Measurements from ENCODE around the gene ATG9B. TPM values are rescaled to one million over a fixed set of nuclear protein-coding genes. Genes with fewer than 3 reads are reported as not detected.

The ATG9B gene
- total and polyA plus RNA-seq, 9 of the 15 experiments (the other 6 are each of a cell fraction or from before 2014, with no cell fraction given), result 0.29 to 8.0 (median 2.1) TPM

GRCh38 chr7:151028131-151028947 lies 4.0 kb upstream of the ATG9B start, which contains the start of gene ABCB8 (continued):
- no peak for TF ChIP-seq MBD1 (CRISPR knock-in tag; IDR thresholded peaks at IDR 0.05)
- peak; percentile 62 for TF ChIP-seq NCOR1 (IDR thresholded peaks at IDR 0.05)
- TF ChIP-seq NR1H2 (CRISPR knock-in tag; IDR thresholded peaks at IDR 0.05), result no peak
- TF ChIP-seq, protein P1, sequence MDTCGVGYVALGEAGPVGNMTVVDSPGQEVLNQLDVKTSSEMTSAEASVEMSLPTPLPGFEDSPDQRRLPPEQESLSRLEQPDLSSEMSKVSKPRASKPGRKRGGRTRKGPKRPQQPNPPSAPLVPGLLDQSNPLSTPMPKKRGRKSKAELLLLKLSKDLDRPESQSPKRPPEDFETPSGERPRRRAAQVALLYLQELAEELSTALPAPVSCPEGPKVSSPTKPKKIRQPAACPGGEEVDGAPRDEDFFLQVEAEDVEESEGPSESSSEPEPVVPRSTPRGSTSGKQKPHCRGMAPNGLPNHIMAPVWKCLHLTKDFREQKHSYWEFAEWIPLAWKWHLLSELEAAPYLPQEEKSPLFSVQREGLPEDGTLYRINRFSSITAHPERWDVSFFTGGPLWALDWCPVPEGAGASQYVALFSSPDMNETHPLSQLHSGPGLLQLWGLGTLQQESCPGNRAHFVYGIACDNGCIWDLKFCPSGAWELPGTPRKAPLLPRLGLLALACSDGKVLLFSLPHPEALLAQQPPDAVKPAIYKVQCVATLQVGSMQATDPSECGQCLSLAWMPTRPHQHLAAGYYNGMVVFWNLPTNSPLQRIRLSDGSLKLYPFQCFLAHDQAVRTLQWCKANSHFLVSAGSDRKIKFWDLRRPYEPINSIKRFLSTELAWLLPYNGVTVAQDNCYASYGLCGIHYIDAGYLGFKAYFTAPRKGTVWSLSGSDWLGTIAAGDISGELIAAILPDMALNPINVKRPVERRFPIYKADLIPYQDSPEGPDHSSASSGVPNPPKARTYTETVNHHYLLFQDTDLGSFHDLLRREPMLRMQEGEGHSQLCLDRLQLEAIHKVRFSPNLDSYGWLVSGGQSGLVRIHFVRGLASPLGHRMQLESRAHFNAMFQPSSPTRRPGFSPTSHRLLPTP (IDR thresholded peaks at IDR 0.05; ENCODE audit: borderline replicate concordance, extremely low read depth, insufficient read length), result no peak
- TF ChIP-seq, protein P2, sequence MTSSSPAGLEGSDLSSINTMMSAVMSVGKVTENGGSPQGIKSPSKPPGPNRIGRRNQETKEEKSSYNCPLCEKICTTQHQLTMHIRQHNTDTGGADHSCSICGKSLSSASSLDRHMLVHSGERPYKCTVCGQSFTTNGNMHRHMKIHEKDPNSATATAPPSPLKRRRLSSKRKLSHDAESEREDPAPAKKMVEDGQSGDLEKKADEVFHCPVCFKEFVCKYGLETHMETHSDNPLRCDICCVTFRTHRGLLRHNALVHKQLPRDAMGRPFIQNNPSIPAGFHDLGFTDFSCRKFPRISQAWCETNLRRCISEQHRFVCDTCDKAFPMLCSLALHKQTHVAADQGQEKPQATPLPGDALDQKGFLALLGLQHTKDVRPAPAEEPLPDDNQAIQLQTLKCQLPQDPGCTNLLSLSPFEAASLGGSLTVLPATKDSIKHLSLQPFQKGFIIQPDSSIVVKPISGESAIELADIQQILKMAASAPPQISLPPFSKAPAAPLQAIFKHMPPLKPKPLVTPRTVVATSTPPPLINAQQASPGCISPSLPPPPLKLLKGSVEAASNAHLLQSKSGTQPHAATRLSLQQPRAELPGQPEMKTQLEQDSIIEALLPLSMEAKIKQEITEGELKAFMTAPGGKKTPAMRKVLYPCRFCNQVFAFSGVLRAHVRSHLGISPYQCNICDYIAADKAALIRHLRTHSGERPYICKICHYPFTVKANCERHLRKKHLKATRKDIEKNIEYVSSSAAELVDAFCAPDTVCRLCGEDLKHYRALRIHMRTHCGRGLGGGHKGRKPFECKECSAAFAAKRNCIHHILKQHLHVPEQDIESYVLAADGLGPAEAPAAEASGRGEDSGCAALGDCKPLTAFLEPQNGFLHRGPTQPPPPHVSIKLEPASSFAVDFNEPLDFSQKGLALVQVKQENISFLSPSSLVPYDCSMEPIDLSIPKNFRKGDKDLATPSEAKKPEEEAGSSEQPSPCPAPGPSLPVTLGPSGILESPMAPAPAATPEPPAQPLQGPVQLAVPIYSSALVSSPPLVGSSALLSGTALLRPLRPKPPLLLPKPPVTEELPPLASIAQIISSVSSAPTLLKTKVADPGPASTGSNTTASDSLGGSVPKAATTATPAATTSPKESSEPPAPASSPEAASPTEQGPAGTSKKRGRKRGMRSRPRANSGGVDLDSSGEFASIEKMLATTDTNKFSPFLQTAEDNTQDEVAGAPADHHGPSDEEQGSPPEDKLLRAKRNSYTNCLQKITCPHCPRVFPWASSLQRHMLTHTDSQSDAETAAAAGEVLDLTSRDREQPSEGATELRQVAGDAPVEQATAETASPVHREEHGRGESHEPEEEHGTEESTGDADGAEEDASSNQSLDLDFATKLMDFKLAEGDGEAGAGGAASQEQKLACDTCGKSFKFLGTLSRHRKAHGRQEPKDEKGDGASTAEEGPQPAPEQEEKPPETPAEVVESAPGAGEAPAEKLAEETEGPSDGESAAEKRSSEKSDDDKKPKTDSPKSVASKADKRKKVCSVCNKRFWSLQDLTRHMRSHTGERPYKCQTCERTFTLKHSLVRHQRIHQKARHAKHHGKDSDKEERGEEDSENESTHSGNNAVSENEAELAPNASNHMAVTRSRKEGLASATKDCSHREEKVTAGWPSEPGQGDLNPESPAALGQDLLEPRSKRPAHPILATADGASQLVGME (CRISPR knock-in tag; IDR thresholded peaks at IDR 0.05), result 0 out of 2 replicates have a peak, but pooled peaks have one; percentile 58
- no peak for TF ChIP-seq UBTF (IDR thresholded peaks at IDR 0.05; ENCODE audit: borderline replicate concordance in 1 of 2, low read depth in 2 of 2, low read length in 2 of 2)
- no peak for TF ChIP-seq PCBP1 (IDR thresholded peaks at IDR 0.05; ENCODE audit: low read depth, low read length, poor library complexity, severe bottlenecking)
- TF ChIP-seq E2F6 (IDR thresholded peaks at IDR 0.05; ENCODE audit: borderline replicate concordance in 1 of 2, extremely low read depth in 1 of 2, insufficient read depth in 1 of 2, insufficient read length in 1 of 2, low read depth in 1 of 2, low read length in 1 of 2, poor library complexity in 1 of 2, severe bottlenecking in 1 of 2), result peak; percentile 63 to 89
- peak; percentile 99 for TF ChIP-seq SIN3B (IDR thresholded peaks at IDR 0.05; ENCODE audit: low read depth)
- TF ChIP-seq SNIP1 (IDR thresholded peaks at IDR 0.05; ENCODE audit: low read depth), result no peak
- TF ChIP-seq ZNF785 (CRISPR knock-in tag; IDR thresholded peaks at IDR 0.05), result no peak
